GM20431 (cell line): ENCODE measurements around the gene BRD7.

ENCODE experiments used
- in situ Hi-C: fragments of 300-500 bp; cut with MseI, MboI; formaldehyde crosslinking; loops from one replicate; pipeline ENCODE4 v1.15.0; 2020; ENCODE audit warnings: low sequenced_read_pairs; ENCODE audit not compliant: unreplicated experiment

BRD7 gene

GRCh38 chr16:50368410-50369132 is at the start of gene BRD7:
TSS of gene BRD7 (minus strand) at chr16:50368988. CDS start at chr16:50368774, 214 bp downstream.
- in situ Hi-C loops: loop anchor here (25.0 kb wide), 1 partner anchor 131 kb away; no protein-coding TSS in a partner anchor

- in situ Hi-C loops: no loop called here
Measured at GRCh38 chr16:50416388-50416787, 47.6 kb upstream of the BRD7 start.

GRCh38 chr16:50414152-50414551 is 45.4 kb upstream of the BRD7 start:
- in situ Hi-C loops: no loop called here

DNA sequence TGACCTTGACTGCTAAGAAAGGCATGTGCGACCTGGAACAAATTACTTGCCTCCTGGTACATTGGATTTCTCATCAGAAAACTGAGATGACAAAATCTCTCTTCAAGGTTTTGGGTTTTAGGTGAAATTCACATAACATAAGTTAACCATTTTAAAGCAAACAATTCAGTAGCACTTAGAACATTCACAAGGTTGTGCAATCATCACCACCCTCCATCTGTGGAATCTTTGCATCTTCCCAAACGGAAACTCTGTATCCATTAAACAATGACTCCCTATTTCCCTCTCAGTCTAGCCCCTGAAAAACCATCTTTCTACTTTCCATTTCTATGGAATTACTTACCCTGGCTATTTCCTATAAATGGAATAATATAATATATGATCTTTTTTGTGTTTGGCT is 42.2 kb upstream of the BRD7 start:
- in situ Hi-C loops: no loop called here

DNA sequence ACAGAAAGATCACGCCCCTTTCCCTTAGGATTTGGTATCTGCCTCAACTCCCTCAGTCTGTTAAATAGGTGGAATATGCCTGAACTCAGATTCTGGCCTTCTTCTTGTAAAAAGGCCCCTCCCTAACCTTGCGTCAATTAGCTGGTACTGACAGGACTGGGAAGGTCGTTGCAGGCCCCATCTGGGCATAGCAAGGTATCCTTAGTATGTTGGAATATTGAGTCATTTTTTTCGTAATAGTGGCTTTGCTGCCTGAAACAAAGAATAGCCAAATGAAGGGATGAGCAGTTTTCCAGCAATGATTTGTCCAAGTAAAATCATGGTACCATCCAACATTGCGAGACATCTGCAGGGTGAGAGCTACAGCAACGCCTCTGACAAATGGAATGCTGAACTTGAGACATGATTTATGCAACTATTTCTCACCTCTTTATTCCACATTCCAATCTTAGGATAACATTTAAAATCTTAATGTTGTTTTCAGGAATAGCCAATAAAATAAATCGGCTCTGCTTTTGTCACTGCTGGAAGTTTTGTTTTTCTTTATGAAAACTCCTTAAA is 39.3 kb upstream of the BRD7 start:
- in situ Hi-C loops: no loop called here

DNA sequence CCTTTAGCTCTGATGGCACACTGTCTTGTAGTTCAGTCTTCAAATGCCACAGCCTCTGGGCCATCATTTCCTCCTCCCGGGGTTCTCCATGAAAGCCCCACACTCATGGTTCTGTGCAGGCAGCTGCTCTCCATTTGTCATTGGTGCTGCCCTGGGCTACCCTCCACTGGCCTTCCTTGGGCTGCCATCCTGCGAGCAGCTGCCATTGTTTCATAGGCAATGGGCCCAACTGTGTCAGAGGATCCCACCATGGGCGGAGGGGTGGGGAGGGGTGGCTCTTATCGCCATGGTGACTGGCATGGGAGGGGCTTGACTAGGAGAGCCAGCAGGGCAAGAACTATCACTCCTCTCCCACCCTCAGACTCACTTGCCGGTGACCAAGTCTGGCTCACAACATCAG is 38.6 kb upstream of the BRD7 start:
- in situ Hi-C loops: no loop called here

DNA sequence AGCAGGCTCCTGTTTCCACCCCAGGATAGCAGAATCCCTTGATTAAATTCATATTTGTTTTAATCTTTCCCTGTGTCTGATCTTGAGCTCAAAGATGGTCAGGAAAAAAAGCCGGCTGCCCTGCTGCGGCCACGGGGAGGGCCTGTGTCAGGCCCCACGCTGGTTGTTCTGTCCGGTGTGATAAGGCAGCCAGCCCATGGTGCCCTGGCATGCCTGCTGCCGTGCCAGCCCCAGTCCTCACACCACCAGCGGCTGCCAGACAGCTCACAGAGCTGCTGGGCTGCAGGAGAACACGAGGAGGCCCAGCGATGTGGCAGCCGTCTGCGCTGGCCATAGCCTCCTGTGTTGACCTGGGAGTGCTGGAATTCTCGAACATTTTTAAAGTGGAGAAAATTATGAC is 34.7 kb upstream of the BRD7 start:
- in situ Hi-C loops: no loop called here

GRCh38 chr16:50402298-50402895 is 33.6 kb upstream of the BRD7 start:
- in situ Hi-C loops: no loop called here

- in situ Hi-C loops: no loop called here
Measured at GRCh38 chr16:50401355-50401754, 32.6 kb upstream of the BRD7 start.

DNA sequence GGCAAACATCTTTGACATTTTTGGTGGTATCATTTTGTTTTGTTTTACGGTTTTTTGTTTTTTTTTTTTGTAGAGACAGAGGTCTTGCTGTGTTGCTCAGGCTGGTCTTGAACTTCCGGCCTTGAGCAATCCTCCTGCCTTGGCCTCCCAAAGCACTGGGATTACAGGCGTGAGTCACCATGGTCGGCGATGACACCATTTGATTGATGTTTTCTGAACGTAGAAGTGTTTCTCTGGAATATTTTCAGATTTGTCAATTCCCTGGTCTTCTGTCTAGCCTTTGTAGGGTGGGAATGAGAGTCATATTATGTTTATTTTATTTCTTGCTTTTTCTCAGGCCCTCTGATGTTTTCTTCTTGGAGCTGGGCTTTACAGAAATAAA is 32.2 kb upstream of the BRD7 start:
- in situ Hi-C loops: no loop called here

DNA sequence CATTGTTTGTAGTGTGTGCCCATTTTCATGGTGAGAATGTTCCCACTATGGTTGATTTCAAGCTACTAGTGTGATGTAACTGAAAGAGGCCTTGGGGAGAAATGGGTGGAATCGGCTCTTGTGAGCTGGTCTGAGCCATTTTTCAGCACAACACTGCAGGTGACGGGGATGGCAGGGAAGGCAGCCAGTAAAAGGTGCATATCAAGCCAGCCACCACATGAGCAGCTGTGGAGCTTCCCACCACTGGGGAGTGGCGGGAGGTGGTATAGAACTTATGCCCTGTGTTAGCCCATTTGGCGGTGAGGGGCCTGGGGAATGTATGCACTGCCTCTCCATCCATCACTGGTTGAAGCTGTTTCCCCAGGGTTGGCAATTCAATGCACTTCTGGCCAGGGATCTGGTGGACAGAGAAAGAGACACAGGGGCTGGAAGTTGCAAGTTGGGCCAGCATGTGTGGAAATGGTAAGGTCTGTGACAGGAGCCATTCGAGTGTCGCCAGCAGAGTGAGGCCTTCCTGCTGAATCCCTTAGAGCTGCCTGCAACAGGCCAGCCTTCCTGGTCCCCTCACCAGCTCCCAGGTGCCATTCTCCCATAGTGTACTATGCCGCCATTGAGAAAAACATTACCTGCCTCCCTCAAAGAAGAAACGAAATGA is 31.7 kb upstream of the BRD7 start:
- in situ Hi-C loops: no loop called here

- in situ Hi-C loops: loop anchor here (25.0 kb wide), 1 partner anchor 413 kb away; no protein-coding TSS in a partner anchor
Measured at GRCh38 chr16:50399411-50399810, 30.6 kb upstream of the BRD7 start.

DNA sequence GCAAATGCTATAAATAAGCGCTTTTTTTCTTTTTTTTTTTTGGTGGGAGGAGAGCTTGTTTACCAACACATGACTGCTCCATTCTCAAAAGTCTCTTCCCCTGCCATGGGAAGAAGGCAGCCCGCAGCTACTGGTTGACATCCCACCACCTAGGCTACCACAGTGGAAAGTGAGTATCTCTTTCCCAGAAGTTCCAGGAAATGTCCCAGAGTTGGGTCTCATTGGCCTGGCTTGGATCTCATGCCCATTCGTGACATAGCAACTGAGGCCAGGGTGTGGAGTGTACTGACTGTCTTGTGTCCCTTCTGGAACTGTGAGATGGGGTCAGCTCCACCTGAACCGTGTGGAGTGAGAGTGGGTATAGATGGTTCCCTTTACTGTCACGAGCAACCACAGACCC is 29.5 kb upstream of the BRD7 start:
- in situ Hi-C loops: loop anchor here (25.0 kb wide), 1 partner anchor 414 kb away; no protein-coding TSS in a partner anchor

DNA sequence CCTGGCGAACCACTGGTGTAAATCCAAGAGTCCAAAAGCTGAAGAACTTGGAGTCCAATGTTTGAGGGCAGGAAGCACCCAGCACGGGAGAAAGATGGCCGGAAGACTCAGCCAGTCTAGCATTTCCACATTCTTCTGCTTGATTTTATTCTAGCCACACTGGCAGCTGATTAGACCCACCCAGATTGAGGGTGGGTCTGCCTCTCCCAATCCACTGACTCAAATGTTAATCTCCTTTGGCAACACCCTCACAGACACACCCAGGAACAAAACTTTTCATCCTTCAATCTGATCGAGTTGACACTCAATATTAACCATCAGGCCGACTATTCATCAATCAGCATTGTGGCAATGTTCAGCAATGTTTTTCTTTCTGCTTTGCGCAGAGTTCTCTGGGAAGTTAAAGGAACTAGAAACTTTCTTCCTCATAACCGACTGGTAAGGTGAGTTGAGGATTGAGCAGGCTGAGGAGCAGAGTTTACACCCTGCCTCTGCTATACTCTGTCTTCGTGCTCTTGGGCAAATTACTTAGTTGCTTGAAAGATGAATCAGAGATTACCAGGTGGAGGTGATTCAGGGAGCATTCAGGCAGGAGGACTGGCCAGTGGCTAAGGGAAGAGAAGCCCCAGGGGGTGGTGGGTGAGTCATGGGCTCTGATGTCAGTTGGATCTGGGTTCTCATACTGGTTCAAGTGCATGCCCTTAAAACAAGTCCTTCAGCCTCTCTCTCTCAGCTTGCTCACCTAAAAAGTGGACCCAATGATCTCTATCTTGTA is 28.2 kb upstream of the BRD7 start:
- in situ Hi-C loops: loop anchor here (25.0 kb wide), 1 partner anchor 415 kb away; no protein-coding TSS in a partner anchor

DNA sequence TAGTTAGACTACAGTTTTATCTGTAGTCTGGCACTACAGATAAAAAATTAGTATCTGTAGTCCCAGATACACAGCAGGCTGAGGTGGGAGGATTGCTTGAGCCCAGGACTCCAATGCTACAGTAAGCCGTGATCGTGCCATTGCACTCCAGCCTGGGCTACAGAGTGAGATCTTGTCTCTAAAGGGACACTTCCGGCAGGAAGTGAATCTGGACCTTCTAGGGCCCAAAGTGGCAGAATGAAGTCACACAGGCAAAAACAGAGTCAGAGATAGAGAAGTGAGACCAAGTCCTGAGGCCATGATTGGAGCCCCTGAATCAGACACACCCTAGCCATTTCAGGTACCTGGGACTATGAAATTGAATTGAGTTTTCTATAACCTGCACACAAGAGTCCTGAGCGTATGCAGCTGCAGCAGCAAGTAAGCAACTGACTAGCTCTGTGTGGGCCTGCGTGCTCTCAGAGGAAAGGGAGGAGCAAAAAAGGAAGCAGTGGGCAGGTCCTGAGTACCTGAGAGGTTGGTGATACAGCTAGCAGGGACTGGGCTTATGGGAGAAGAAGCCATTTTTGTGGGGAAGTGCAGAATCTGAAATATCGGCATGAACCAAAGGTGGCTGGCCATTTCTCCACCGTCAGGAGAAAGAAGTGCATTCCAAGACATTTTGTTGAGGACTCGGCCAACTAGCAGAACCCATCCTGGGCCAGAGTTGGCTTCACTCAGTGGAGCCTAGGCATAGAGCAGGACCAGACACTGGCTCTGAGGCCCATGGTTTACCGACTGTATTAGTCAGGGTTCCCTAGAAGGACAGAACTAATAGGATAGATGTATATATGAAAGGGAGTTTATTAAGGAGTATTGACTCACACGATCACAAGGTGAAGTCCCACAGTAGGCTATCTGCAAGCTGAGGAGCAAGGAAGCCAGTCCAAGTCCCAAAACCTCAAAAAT is 27.2 kb upstream of the BRD7 start:
- in situ Hi-C loops: loop anchor here (25.0 kb wide), 1 partner anchor 416 kb away; no protein-coding TSS in a partner anchor

DNA sequence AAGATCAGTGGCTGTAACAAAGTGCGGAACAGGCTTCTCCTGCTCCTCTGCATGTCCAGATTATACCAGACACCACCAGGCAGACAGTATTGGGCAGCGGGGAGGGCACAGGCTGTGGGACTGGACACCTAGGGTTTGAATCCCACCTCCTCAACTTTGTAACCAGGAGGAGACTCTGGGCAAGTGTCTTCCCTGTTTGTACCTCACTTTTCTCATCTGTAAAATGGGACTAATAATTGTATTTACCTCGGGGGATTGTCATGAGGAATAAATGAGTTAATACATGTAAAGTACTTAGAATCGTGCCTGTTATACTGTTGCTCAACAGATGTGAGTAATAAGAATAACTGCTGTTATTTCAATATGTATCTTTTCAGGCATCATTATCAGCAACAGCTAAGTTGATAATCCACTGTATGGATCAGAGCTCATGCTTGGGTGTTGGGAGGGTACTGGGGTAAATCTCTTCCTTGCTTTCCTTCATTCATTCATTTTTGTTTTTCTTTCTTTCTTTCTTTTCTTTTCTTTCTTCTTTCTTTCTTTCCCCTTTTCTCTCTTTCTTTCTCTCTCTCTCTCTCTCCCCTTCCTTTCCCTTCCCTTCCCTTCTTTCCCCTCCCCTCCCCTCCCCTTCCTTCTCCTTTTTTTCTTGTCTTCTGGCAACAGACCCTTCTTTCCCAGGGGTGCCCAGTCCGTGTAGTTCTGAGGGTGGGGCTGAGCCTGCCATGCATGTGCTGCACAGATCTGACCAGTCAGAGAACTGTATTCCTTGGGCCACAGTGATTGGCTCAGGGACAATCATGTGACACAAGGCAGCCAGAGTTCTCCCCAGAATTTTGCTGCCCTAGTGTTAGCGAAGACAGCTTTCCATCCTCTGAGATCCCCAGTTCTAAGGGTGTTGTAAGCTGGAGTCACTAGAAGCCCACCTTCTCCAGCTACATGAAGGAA is 25.3 kb upstream of the BRD7 start:
- in situ Hi-C loops: loop anchor here (25.0 kb wide), 1 partner anchor 418 kb away; no protein-coding TSS in a partner anchor

GRCh38 chr16:50393416-50393815 is 24.6 kb upstream of the BRD7 start:
- in situ Hi-C loops: loop anchor here (25.0 kb wide), 1 partner anchor 419 kb away; no protein-coding TSS in a partner anchor
